ENCODE measurements around the gene DGUOK. TPM values are rescaled to one million over a fixed set of nuclear protein-coding genes. Genes with fewer than 3 reads are reported as not detected.
A peak's percentile ranks its signal among the peaks of the same experiment; 100 is the strongest.

DGUOK gene
- total RNA-seq, 2 donors from 2014 or later, result 13.2 to 16.1 TPM

DNA sequence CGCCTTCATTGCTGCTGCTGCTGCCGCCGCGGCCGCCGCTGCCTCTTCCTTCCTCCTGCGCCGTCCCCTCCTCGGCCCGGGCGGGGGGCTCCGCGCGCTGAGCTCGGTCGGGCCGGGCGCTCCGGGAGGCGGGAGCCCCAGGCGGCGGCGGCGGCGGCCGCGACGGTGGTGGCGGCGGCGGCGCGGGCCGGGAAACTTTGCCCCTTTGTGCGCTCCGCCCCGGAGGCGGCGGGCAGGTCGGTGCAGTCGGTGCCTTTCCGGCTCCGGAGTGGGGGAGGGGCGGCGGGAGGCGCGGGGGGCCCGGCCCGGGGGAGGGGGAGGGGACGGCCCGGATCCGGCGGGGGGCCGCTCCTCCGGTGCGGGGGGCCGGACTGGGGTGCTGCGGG lies 58.2 kb downstream of the DGUOK start:
- Histone ChIP-seq H3K9me3 (no peaks in the 10 kb centered on the region), H3K36me3 (replicated peaks in 1 of 2; ENCODE audit: insufficient read depth in 1 of 2, low read depth in 2 of 2) (no peaks in the 10 kb centered on the region), H3K27ac (peak overlapping the region; percentile 97 to 99 (median 98)), H3K4me3 (no peak overlapping the region), H3K4me1 (peaks cover 74% of the 10 kb centered on the region), H3K27me3 (no peaks in the 10 kb centered on the region)
- WGBS, 2 donors, result 0% methylated on average over 24 of the region's 58 CpGs; no CpG with 5 or more reads in 1 of the 2 donors
- ATAC-seq (peak; percentile 25), DNase-seq (peak; percentile 57 to 72 (median 62))
- intact Hi-C loops (cut with DNase I), result loop anchor here (10.0 kb wide), 2 partner anchors 50 to 160 kb away; partner anchors contain the start of gene STAMBP
- TF ChIP-seq, protein P1, sequence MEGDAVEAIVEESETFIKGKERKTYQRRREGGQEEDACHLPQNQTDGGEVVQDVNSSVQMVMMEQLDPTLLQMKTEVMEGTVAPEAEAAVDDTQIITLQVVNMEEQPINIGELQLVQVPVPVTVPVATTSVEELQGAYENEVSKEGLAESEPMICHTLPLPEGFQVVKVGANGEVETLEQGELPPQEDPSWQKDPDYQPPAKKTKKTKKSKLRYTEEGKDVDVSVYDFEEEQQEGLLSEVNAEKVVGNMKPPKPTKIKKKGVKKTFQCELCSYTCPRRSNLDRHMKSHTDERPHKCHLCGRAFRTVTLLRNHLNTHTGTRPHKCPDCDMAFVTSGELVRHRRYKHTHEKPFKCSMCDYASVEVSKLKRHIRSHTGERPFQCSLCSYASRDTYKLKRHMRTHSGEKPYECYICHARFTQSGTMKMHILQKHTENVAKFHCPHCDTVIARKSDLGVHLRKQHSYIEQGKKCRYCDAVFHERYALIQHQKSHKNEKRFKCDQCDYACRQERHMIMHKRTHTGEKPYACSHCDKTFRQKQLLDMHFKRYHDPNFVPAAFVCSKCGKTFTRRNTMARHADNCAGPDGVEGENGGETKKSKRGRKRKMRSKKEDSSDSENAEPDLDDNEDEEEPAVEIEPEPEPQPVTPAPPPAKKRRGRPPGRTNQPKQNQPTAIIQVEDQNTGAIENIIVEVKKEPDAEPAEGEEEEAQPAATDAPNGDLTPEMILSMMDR (IDR thresholded peaks at IDR 0.05), result no peak
- no peak for TF ChIP-seq POLR2A (IDR thresholded peaks at IDR 0.05)

GRCh38 chr2:73985308-73986084 lies 58.8 kb downstream of the DGUOK start:
- Histone ChIP-seq H3K36me3 (replicated peaks in 1 of 2; ENCODE audit: insufficient read depth in 1 of 2, low read depth in 2 of 2) (no peaks in the 10 kb centered on the region), H3K9me3 (no peaks in the 10 kb centered on the region), H3K4me1 (peaks cover 69% of the 10 kb centered on the region), H3K27ac (peak overlapping the region; percentile 63 to 99 (median 98)), H3K4me3 (peak overlapping the region in 1 of 2 donors; percentile 11), H3K27me3 (no peaks in the 10 kb centered on the region)
- 6 to 15% methylated on average over 8 to 32 of the region's 66 CpGs for WGBS, 2 donors
- peak; percentile 5 for ATAC-seq
- TF ChIP-seq, protein P1 (IDR thresholded peaks at IDR 0.05), result no peak
- peak in 2 of 3 donors; percentile 26 to 52 for TF ChIP-seq POLR2A (IDR thresholded peaks at IDR 0.05)
- intact Hi-C loops (cut with DNase I), result loop anchor here (10.0 kb wide), 2 partner anchors 51 to 161 kb away; partner anchors contain the start of gene STAMBP
- peak in 3 of 4 donors; percentile 29 to 54 (median 34) for DNase-seq

GRCh38 chr2:73986085-73986681 lies 59.5 kb downstream of the DGUOK start:
- H3K9me3 ChIP-seq, result no peaks in the 10 kb centered on the region
- ATAC-seq, result no peak
- peak overlapping the region in 3 of 4 donors; percentile 60 to 76 (median 63) for H3K27ac ChIP-seq
- TF ChIP-seq, protein P1 (IDR thresholded peaks at IDR 0.05), result no peak
- no peak for TF ChIP-seq POLR2A (IDR thresholded peaks at IDR 0.05)
- 91 to 96% methylated on average over 19 to 21 of the region's 21 CpGs for WGBS, 2 donors
- peaks cover 62% of the 10 kb centered on the region for H3K4me1 ChIP-seq
- H3K4me3 ChIP-seq, result no peak overlapping the region
- intact Hi-C loops (cut with DNase I), result loop anchor here (10.0 kb wide), 2 partner anchors 51 to 161 kb away; partner anchors contain the start of gene STAMBP
- no peak for DNase-seq
- no peaks in the 10 kb centered on the region for H3K36me3 ChIP-seq (replicated peaks in 1 of 2; ENCODE audit: insufficient read depth in 1 of 2, low read depth in 2 of 2)
- no peaks in the 10 kb centered on the region for H3K27me3 ChIP-seq

- DNase-seq (peak; percentile 63 to 72 (median 65)), ATAC-seq (no peak)
- intact Hi-C loops (cut with DNase I), result loop anchor here (10.0 kb wide), 2 partner anchors 53 to 163 kb away; partner anchors contain the start of gene STAMBP
- TF ChIP-seq POLR2A (IDR thresholded peaks at IDR 0.05), result no peak
- TF ChIP-seq, protein P1 (IDR thresholded peaks at IDR 0.05), result peak in 5 of 7 experiments; percentile 18 to 72 (median 57)
- no peaks in the 10 kb centered on the region for H3K36me3 ChIP-seq (replicated peaks in 1 of 2; ENCODE audit: insufficient read depth in 1 of 2, low read depth in 2 of 2)
- peaks cover 51% of the 10 kb centered on the region for H3K4me1 ChIP-seq
- no peak overlapping the region for H3K4me3 ChIP-seq
- no peaks in the 10 kb centered on the region for H3K9me3 ChIP-seq
- H3K27ac ChIP-seq, result no peak overlapping the region
- WGBS, 2 donors, result 24 to 44% methylated on average over 15 to 24 of the region's 24 CpGs
- H3K27me3 ChIP-seq, result no peaks in the 10 kb centered on the region
Observed at GRCh38 chr2:73987109-73987947, 60.6 kb downstream of the DGUOK start.
